CD4-positive, alpha-beta T cell treated with Interleukin-6 at 100 ng/mL for 8 hours (primary cell): ENCODE measurements around the gene NPTX2.

ENCODE experiments used
- DNase-seq: peaks from one replicate; pipeline ENCODE4 v3.0.0-alpha.2; 2020; ENCODE audit warnings: mixed read lengths, low spot score

NPTX2 gene

DNA sequence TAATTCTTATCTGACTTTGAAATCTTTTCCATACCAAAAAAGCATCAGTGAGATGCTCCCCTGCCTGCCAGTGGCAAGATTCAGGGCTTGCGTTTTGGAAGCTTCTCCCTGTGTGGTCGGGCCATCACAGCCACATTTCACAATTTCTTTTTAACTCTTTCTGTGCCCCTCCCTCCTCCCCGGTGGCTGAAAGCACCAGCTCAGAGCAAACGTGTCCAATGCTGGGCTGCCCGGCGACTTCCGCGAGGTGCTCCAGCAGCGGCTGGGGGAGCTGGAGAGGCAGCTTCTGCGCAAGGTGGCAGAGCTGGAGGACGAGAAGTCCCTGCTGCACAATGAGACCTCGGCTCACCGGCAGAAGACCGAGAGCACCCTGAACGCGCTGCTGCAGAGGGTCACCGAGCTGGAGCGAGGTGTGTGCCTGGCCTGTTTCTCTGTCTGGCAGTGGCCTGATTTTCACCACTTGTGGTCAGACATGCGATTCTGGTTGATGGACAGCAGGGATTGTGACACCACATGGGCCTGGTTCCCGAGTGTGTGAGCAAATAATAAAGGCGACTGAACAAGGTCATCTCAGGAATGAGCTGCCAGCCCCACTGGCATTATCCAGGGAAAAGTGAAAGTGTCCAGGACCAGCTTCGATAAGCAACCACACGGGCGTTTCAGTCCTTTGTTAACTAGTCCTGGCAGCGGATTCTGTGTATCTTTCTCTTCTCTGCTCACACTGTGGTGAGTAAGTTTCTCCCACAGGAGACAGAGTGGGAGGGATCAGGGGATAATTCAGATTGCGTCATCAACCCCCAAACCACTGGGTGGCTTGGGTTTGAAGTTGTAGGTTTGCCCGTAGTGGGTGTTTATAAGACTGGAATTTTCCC, 2.6 kb downstream of the NPTX2 start:
- no peak for DNase-seq

- no peak for DNase-seq
These were observed 4.7 kb downstream of the NPTX2 start for GRCh38 chr7:98621573-98622482.

- DNase-seq: no peak
These were observed 5.8 kb downstream of the NPTX2 start for GRCh38 chr7:98622926-98623325.

DNA sequence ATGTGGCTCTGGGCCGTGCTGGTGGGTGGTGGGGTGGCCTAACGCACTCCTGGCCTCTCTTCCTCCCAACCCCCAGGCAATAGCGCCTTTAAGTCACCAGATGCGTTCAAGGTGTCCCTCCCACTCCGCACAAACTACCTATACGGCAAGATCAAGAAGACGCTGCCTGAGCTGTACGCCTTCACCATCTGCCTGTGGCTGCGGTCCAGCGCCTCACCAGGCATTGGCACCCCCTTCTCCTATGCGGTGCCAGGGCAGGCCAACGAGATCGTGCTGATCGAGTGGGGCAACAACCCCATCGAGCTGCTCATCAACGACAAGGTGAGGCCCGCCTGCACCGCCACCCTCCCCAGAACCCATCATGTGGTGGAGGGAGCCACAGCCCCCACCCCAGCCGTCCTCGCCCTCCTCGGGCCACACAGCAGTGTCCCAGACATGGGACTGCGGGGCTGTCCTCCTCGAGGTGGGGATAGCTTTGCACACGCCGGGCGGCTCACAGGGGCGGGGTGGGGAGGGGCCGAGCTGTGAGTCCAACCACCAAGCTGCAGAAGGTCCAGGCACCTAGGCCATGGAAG, 7.8 kb downstream of the NPTX2 start:
- DNase-seq: no peak

DNA sequence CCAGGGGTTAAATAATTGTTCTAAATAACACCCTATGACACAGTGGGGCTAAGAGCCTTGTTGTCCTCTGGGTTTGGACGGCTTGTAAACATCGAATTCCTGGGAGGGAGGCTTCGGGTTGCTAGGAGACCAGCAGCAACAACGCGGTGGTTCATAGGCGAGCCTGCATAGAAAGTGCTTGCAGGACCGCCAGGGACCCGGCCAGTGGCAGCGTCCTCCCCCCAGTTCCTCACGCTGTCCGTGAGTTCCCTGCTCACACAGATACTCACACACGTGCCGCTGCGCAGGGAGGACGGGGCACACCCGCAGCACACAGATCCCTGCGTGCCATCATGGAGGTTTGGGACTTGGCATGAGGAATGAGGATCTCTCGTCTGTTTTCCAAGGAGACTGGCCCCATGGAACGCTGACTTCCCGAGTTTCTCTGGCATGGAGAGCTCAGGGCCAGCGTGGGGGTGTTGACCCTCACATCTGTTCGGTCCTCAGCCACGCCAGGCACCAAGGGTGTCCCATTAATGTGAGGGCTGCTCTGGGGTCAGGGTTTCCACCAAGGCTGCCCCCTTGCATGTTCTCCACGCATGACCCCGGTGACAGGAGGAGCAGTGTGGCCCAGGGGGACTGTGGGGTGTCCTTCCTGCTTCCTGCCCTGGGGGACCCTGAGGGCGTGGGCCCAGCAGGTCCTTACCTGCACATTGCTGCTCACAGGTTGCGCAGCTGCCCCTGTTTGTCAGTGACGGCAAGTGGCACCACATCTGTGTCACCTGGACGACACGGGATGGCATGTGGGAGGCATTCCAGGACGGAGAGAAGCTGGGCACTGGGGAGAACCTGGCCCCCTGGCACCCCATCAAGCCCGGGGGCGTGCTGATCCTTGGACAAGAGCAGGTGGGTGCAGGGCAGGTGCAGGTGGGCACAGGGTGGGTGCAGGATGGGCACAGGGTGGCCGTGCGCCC, 9.7 kb downstream of the NPTX2 start:
- no peak for DNase-seq

- DNase-seq: no peak
These were observed 10.3 kb downstream of the NPTX2 start for GRCh38 chr7:98627413-98627790.

DNA sequence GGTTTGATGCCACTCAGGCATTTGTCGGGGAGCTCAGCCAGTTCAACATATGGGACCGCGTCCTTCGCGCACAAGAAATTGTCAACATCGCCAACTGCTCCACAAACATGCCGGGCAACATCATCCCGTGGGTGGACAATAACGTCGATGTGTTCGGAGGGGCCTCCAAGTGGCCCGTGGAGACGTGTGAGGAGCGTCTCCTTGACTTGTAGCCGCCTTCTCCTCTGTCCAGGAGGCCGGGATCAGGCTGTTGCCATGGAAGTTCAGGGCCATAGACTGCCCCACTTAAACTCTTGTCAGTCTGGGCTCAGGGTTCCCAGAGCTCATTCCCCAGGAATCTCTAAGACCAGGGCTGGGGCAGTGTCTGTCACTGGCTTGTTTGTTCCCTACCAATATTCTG, 11.3 kb downstream of the NPTX2 start:
- DNase-seq: no peak

- no peak for DNase-seq
These were observed 11.9 kb downstream of the NPTX2 start for GRCh38 chr7:98629001-98629431.

GRCh38 chr7:98630149-98630548, 13.1 kb downstream of the NPTX2 start:
- no peak for DNase-seq

- no peak for DNase-seq
These were observed 13.7 kb downstream of the NPTX2 start for GRCh38 chr7:98630770-98631169.

DNA sequence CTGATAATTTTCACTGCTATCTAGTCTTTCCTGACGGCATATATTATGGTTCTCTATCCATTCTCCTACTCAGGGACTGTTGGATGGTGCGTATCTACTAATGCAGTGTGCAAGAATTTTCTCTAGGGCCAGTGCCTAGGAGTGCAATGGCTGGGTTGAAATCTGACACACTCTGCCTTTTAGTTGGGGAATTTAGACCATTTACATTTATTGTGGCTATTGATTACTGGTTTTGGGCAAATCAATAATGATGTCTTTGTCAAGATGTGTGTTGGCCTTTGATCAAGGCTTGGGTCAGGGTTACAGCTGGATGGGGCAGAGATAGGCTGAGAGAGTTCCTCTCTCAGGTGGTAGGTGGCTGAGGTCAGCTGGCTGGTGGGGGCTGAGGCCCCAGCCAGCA, 21.8 kb downstream of the NPTX2 start:
- DNase-seq: no peak

GRCh38 chr7:98640375-98640774, 23.3 kb downstream of the NPTX2 start:
- no peak for DNase-seq

DNA sequence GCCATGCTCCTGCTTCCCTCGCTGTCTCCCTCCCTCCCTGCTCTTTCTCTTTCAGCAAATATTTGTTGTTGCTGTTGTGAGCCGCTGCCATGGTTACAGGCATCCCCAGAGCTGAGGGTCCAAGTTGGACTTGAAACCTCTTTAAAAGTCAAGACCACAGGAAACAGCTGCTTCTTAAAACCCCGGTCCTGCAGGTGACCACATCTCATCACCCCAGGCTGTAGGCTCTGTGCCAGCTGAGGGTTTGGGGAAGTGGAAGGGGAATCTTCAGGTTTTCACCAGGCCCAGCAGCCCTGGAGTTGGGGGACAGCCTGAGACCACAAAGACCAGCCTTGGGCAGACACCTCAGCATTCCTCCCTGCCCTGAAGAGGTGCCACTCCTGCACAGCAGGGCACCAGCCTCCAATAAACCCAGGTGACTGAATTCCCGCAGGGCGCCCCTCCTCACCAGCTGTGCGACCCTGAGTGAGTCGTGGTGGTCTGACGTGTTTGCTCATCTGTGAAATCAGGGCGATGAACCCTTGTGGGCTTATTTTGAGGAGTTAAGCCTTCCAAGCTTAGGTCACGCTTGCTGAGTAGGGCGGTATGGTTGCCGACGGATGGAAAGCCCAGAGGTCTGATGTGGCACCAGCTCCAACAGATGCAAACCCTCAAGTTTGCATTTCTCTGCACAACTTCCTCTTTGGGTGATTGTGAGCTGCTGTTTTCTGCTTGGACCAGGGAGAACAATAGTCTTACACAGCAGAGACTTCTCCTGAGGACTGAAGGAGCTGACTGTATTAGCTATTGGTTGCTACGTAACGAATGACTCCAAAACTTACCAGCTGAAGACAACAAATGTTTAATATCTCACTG, 24.8 kb downstream of the NPTX2 start:
- no peak for DNase-seq

DNA sequence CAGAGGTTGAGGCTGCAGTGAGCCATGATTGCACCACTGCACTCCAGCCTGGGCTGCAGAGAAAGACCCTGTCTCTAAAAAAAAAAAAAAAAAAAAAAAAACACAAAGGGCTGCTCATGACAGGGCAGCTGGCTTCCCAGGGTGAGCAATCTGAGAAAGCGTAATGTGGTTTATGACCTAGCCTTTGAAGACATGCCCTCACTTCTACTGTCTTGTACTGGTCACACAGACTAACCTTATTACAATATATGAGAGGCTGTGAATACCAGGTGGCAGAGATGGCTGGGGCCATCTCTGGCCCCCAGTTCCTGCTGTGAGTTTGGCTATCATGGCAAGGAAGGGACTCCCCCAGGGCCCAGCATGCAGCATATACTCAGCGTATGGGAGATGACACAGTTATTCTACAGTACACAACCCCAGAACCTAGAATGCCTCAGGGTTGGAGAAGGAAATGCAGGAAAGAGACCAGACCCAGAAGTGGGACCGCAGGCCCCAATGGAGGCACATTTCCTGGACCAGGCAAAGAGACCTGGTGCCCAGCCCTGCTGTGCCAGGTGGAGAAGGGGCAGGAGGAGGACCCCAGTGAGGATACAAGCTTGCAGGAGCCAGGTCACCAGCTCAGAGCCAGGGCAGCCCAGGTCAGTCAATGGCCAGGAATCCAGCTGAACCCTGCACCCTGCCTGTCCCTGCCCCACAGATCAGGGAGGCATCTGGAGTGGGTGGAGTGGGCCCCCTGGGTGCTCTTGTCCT, 26.3 kb downstream of the NPTX2 start:
- DNase-seq: no peak

- no peak for DNase-seq
These were observed 29.4 kb downstream of the NPTX2 start for GRCh38 chr7:98646465-98646864.

DNA sequence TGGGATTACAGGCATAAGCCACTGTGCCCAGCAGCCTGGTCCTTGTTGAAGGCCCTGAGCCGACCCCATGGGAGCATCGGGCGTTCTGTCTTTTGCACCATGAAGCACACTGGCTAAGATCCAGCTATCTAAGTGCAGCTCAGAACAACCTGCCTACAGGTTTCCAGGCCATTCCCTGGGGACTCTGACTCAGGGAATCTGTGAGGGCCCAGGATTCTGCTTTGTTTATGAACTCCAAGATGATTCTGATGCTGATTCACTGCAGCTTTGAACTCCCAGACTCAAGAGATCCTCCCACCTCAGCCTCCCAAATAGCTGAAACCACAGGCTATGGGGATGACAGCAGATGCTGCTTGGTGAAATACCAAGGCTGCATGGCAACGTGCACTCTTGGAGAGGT, 30.2 kb downstream of the NPTX2 start:
- DNase-seq: no peak

GRCh38 chr7:98651760-98652159, 34.7 kb downstream of the NPTX2 start:
- no peak for DNase-seq

DNA sequence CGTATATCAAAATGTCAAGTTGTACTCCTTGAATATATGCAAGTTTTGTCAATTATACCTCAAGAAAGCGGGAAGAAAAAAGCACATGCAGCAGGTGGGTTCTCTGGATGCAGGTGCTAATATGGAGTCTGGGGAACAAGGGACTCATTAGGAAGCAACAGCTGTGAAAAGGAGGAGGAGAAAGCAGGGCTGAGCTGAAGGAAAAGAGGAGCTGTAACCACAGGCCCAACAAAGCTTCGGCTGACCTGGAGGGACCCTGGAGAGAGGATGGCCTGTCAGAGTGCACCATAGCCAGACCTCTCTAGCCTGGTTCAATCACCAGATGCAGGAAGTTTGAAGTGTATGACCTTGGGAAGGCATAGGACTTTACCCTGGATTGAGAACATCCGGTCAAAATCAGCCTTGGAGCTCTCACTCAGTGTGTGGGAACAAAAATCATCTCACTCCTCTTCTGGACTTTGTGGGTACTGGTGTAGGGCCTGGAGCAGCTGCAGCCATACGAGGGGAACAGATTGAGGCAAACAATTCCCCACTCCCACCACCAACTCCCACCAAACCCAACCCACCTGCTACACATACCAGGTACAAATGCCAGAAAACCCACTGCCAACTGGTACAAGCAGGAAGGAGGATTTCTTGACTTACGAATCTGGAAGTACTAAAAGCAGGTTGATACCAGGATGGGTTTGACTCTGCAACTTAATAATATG, 36.7 kb downstream of the NPTX2 start:
- DNase-seq: no peak
